Esophagus muscularis mucosa (tissue), 4 donors: ENCODE measurements around the gene SMAD5.

ENCODE experiments used
- CTCF ChIP-seq, 3 experiments: fragments of 200-600 bp in 2 of 3; fragments of 450-650 bp in 1 of 3; sonication (generic) in 2 of 3; IDR thresholded peaks; one replicate each; pipeline ENCODE4 v1.5.1; 2017 to 2019; ENCODE audit warnings: antibody characterized with exemption in 3 of 3, mild to moderate bottlenecking in 2 of 3, moderate library complexity in 1 of 3
- EP300 ChIP-seq: sonication (generic); formaldehyde crosslinking; IDR thresholded peaks from one replicate; pipeline ENCODE4 v1.6.1; 2017; ENCODE audit warnings: antibody characterized with exemption
- POLR2A ChIP-seq: fragments of 450-650 bp; IDR thresholded peaks from one replicate; pipeline ENCODE4 v1.6.1; 2017; ENCODE audit warnings: antibody characterized with exemption, moderate library complexity, mild to moderate bottlenecking, low read depth
- POLR2AphosphoS5 ChIP-seq, 2 donors: sonication (generic); formaldehyde crosslinking; IDR thresholded peaks; one replicate each; pipeline ENCODE4 v1.6.1; 2017; ENCODE audit warnings: antibody characterized with exemption in 2 of 2

- no peak for TF ChIP-seq CTCF (IDR thresholded peaks at IDR 0.05)
- no peak for TF ChIP-seq EP300
- TF ChIP-seq POLR2AphosphoS5 (IDR thresholded peaks at IDR 0.05) = no peak
- no peak for TF ChIP-seq POLR2A
Measured at GRCh38 chr5:136149891-136150290, 17.2 kb downstream of the SMAD5 start.
